HG03558 (cell line): ENCODE measurements around the gene SRPK3.
"Not testable (repeated sequence)": the region's sequence is repeated elsewhere in the genome, so short reads cannot be mapped to it uniquely, and the experiment has no call there.

Source experiments
- ATAC-seq: cut with Tn5 transposase; IDR thresholded peaks from one replicate; pipeline ENCODE4 v1.9.1; 2021; ENCODE audit warnings: moderate number of reproducible peaks; ENCODE audit not compliant: unreplicated experiment; ENCODE audit errors: extremely low read depth

Gene SRPK3, protein sequence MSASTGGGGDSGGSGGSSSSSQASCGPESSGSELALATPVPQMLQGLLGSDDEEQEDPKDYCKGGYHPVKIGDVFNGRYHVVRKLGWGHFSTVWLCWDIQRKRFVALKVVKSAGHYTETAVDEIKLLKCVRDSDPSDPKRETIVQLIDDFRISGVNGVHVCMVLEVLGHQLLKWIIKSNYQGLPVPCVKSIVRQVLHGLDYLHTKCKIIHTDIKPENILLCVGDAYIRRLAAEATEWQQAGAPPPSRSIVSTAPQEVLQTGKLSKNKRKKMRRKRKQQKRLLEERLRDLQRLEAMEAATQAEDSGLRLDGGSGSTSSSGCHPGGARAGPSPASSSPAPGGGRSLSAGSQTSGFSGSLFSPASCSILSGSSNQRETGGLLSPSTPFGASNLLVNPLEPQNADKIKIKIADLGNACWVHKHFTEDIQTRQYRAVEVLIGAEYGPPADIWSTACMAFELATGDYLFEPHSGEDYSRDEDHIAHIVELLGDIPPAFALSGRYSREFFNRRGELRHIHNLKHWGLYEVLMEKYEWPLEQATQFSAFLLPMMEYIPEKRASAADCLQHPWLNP

DNA sequence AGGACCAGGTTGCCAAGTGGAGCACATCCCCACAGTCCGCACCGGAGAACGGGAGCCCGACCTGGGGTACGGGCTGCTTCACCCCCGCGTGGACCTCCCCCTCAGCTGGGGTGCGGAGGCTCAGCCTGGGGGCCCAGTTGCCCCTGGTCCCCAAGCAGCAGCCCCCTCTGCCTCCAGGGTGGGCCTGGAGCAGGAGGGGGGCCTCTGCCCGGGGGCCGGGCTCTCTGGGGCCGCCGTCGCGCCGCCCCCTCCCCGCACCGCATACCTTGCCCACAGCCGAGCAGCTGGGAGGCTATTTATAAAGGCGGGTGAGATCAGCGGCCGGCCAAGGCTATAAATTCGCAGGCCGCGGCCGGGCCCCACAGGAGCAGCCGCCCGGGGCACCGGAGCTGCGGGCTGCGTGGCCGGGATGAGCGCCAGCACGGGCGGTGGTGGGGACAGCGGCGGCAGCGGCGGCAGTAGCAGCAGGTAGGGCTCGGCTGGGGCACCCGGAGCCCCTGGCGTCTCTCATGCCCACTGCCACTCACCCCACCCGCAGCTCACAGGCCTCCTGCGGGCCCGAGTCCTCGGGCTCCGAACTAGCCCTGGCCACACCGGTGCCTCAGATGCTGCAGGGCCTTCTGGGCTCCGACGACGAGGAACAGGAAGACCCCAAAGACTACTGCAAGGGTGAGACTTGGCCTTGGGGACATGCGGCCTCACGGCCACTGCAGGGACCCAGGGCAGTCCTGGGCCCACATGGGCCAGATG lies at the start of gene SRPK3:
SRPK3 (plus strand) TSS at position 364 of the 750 bp plus-strand sequence; CDS start at position 410, 46 bp downstream.
- ATAC-seq = no peak

DNA sequence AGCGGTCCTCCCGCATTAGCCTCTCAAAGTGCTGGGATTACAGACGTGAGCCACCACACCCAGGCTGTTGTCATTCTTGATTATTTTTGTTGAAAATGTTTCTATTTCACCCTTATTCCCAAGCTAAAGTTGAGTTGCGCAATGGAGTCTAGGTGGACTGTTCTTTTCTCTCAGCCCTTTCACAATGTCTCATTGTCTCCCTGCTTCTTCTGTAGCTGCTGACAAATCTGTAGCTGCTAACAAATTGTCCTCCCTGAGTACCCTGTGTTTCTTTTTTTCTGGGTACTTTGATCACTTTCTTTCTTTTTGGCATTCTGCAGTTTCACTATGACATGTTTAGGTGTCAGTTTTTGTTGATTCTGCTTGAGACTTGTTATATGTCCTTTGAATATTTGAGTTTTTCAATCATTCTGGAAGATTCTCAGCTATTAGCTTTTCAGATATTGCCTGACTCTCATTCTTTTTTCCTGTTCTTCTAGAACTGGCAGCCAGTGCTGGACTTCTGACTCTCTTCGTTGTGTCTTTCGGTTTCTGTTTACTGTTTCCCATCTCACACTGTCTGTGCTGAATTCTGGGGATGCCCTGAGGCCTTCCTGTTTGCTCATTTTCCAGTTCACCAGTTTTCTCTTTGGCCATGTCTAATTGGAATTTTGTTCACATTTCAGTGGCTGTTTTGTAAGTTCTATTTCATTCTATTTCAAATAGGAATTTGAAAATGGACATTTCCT lies 49.6 kb upstream of the SRPK3 start:
- ATAC-seq = no peak

DNA sequence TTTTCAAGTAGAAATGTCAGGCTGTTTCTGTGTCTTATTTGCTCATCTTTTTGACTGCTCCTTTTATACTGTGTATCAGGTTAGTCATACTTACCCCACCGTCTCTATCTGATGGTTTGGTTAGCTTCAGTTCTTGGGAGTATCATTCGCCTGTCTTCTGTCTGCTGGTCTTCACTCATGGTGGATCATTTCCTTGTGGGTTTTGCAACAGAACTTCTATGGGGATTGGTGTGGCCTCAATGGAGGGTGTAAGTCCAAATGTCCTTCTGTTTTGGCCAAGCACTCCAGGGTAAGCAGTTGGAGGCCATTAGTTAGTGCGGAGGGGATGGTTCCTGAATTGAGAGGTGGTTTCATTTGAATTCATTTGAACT lies 49.0 kb upstream of the SRPK3 start:
- ATAC-seq = no peak

DNA sequence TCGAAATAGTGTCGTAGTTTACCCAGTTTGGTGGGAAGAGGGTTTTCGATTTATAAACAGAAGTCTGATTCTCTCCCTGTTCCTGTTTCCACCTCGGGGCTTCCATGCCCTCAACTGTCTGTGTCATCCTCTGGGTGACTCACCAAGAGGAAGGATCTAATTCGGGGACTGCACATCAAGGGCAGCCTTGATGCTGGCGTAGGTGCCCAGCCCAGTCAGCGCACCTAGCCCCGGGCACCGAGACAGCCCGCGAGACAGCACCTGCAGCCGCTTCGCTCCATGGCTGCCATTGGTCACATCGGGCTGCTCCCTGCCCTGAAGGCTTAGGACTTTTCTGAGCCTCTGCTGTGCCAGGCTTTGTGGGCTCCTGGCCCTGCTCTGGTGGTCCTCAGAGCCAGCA lies 48.4 kb upstream of the SRPK3 start:
- ATAC-seq = no peak

DNA sequence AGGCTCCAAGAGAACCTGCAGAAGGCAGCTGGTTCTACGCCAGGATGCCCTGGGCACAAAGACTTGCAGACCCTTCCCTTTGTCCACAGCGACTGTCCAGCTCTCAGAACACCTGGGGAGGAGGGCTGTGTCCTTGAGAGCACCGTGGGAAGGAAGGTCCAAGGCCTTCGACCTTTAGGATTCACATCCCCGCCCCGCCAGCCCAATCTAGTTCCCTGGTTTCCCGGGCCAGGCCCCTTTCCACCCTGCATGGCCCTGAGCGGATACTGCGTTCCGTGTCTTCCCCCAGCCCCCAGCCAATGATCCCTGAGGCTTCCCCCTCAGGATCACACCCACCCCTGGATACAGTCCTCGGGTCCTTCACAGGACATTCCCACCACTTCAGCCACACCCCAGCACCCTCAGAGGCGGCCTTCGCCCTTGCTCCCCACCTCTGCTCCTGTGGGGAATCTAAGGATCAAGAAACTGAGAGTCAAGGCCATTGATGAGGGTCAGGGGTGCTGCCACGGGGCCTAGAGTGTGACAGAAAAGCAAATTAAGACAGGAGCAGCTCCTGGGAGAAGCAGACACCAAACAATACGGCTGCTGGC lies 47.1 kb upstream of the SRPK3 start:
- ATAC-seq = no peak

DNA sequence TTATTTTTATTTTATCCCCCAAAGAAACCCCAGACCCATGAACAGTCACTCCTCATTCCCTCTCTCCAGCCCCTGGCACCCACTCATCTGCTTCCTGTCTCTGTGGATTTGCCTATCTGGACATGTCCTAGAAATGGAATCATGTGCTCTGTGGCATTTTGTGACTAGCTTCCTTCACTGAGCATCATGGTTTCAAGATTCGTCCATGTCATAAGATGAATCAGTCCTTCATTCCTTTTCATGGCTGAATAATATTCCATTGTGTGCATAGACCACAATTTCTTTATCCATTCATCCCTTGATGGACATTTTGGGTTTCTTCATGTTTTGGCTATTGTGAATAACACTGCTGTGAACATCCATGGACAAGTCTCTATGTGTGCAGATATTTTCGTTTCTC lies 46.0 kb upstream of the SRPK3 start:
- ATAC-seq = no peak

DNA sequence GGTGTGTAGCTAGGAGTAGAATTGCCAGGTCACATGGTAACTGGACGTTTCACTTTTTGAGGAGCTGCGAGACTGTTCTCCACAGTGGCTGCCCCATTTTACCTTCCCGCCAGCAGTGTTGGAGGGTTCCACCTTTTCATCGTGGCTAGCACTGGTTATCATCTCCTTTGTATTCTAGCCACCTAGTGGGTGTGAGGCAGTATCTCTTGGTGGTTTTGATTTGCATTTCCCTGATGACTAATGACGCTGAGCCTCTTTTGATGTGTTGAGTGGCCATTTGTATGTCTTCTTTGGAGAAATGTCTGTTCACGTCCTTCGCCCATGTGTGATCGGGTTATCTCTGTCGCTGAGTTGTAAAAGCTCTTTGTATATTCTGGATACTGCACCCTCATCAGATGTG lies 45.6 kb upstream of the SRPK3 start:
- ATAC-seq = no peak

DNA sequence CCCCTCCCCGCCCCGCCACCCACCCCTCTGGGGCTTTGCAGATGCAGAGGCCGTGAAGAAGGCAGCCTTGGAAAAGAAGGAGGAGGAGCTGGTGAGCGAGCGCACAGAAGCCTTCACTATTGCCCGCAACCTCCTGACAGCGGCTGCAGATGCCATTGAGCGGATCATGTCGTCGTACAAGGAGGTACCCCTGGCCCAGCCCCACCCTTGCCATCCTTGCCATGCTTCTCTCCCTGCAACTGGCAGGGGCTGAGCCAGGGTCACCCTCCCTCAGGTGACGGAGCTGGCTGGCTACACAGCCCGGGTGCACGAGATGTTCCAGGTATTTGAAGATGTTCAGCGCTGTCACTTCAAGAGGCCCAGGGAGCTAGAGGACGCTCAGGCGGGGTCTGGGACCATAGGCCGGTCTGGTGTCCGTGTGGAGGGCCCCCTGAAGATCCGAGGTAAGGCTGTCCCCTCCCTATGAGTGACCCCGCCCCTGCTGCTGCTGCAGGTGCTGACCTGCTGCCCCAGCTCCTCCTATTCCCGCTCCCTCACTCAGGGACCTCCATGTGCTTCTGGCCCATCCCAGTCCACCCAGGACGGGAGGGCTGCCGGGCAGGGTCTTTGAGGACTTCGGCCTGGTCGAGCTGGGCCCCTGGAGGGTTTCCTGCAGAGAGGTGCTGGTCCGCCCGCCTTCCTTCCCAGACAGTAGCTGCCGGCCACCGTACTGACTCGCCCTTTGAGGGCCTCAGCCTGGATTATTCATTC lies 44.6 kb upstream of the SRPK3 start:
- no peak for ATAC-seq

DNA sequence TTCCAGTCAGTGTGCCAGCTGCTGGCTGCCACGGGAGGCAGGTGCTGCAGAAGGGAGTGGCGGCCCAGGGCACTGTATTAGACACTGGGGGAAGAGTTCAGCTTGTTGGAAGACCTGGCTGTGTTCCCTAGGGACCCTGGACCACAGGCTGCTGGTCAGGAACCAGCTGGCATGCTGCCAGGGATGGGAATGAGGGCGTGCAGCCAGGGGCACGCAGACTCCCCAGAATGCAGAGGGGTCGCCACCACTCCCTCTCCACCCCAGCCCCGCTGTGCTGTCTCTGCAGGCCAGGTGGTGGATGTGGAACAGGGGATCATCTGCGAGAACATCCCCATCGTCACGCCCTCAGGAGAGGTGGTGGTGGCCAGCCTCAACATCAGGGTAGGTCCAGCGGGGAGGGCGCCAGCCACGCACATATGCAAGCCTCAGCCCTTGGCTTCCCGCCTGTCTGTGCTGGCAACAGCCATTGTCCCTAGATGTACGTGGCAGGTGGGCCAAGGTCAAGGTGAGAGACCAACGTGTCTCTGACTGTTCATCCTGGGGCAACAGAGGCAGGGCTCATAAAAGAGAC lies 43.9 kb upstream of the SRPK3 start:
- no peak for ATAC-seq

DNA sequence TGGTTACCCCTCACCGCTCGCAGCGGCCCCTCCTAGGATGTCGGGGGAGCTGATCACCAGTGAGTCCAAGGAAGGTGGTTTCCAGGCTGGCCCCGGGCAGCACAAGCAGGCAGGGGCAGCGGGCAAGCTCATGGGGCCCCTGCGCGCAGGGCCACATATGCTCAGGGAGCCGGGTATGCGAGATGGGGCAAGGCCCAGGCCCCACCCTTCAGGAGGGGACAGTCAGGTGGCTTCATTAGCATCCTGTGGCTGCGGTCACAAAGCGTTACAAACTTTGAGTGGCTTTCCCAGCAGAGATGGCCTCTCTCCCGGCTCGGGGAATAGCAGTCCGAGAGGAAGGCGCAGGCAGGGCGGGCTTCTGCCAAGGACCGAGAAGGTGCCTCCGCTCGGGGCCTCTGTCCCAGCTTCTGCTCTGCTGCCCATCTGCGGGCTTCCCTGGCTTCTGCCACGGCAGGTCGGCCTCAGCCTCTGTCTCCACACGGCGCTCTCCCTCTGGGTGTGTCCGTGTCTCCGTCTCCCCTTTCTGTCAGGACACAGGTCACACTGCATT lies 42.7 kb upstream of the SRPK3 start:
- no peak for ATAC-seq

DNA sequence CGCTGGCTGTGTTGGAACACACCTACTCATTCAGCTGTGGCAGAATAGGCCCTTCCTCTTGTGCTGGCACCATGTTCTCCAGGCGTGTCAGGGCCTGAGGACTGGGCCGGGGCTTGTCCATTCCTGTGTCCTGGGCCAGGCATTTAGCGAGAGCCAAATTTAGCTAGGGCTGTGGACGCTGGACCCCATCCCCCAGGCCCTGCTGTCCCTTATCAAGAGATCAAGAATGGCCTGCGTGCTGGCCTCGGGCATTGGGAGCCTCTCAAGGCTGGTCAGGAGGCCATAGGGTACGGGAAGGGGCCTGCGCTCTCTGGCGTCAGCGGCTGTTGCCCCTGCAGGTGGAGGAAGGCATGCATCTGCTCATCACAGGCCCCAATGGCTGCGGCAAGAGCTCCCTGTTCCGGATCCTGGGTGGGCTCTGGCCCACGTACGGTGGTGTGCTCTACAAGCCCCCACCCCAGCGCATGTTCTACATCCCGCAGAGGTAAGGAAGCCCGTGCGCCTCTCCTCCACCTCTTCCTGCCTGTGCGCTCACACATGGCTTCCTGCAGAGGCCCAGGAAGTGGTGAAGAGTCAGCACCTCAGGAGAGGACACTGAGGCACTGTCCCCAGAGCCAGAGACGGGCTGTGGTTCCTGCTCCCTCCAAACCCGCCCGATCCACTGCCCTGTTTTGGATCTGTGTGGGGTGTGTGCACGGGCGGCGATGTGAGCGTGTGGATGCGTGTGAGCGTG lies 40.9 kb upstream of the SRPK3 start:
- no peak for ATAC-seq

DNA sequence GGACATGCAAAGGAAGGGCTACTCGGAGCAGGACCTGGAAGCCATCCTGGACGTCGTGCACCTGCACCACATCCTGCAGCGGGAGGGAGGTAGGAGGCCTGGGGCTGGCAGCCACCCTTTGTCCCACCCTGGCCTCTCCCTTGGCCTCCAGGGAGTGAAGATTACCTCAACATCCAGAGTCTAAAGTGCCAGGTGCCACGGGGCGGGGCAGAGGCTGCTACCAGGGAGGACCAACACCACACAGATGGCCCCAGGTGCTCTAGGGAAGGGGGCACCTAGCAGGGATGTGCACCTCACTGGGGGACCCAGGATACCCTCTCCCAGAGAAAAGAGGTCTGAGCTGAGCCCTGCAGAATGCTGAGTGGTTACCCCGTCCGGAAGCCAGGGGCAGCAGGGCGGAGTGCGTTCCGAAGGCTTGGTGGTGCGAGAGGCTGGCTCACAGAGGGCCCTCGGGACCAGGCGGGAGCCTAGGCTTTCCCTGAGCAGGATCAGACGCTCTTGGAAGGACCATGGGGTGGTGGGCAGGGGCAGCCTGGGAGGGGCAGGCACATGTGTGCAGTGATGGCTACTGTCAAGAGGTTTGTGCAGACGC lies 40.1 kb upstream of the SRPK3 start:
- ATAC-seq = no peak

DNA sequence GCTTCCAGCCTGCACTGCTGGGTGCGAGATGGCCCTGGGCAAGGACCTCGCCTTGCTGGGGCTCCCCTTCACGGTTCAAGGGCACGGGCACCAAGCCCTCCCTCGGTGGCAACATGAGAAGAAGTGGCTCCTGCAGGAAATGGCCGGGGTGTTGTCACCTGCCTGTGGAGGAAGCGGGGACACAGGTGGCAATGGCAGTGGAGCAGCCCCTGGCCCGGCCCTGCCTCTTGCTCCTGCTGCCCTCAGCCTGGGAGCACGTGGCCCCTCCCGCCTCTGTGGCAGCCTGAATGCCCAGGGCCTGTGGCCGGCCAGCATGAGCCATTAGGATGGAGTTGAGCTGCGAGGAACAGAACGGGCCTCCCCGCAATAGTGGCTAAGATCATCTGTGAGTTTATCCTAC lies 39.4 kb upstream of the SRPK3 start:
- ATAC-seq = no peak

DNA sequence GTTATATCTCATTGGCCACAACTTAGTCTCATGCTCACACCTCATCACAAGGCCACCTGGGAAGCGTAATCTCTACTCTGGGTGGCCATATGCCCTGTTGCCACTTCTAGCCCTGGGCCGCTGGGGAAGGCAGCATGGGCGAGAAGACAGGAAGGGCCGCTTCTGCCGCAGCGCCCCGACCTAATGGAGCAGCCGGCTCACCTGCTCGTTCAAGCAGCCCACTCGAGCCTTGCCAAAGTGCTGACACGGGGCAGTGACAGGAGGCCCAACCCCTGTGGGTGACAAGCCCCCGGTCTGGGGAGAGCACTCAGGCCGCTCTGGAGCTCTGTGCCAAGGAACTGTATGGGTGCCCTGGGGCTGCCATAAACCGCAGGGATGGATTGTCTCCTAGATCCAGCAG lies 38.7 kb upstream of the SRPK3 start:
- not testable (repeated sequence) for ATAC-seq

DNA sequence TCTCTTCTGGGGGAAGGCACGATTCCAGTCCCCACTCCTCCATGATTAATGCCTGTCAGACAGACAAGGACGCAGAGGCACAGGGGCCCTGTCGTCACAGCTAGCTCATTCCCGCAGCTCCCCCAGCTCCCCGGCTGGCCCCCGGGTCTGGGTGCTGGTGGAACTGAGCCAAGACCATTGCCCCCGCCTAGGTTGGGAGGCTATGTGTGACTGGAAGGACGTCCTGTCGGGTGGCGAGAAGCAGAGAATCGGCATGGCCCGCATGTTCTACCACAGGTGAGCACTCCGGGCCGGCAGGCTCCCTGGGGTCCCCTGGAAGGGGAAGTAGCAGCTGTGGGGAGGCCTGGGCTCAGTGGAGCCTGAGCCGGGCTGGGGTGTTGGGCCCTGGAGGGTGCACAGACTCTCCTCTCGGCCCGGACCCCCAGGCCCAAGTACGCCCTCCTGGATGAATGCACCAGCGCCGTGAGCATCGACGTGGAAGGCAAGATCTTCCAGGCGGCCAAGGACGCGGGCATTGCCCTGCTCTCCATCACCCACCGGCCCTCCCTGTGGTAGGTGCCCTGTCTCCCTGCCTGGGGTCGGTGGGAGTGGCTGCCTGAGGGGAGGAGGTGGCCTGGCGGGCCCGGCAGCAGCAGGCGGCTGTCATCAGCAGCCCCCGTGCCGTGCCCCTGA lies 37.9 kb upstream of the SRPK3 start:
- ATAC-seq = not testable (repeated sequence)

DNA sequence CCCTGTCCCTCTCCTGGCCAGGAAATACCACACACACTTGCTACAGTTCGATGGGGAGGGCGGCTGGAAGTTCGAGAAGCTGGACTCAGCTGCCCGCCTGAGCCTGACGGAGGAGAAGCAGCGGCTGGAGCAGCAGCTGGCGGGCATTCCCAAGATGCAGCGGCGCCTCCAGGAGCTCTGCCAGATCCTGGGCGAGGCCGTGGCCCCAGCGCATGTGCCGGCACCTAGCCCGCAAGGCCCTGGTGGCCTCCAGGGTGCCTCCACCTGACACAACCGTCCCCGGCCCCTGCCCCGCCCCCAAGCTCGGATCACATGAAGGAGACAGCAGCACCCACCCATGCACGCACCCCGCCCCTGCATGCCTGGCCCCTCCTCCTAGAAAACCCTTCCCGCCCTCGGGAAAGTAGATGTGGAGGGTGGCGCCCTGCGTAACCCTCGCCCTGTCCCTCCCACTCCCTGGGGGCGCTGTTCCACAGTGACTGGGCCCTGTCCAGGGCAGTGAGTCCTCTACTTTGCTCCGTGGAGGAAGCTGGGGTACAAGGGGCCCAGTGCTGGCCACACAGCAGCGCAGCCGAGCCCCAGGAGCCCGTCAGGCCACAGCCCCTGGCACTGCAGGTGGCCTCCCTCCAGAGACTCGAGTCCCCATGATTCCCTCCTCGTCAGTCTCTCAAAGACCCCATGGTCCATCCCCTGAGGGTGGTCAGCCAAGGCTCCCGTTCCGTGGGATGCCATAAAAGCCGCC lies 37.2 kb upstream of the SRPK3 start:
- not testable (repeated sequence) for ATAC-seq
